GM12878 (cell line): ENCODE data around the gene FAM227B.

Source experiments
- CEBPB ChIP-seq, 2 experiments: fragments of 150-350 bp in 1 of 2; IDR thresholded peaks; 2 replicates each; pipeline ENCODE4 v1.6.1; 2012 to 2014; ENCODE audit warnings: low read depth in 2 of 2, low read length in 2 of 2, borderline replicate concordance in 1 of 2, inconsistent platforms in 1 of 2
- EP300 ChIP-seq, 2 experiments: fragments of 150-350 bp in 1 of 2; IDR thresholded peaks; 2 replicates each; pipeline ENCODE4 v1.6.1; 2011 to 2012; ENCODE audit warnings: low read depth in 2 of 2, low read length in 2 of 2, borderline replicate concordance in 1 of 2, improper control_type of control experiment in 1 of 2, inconsistent platforms in 1 of 2; ENCODE audit not compliant: control insufficient read depth in 1 of 2
- MAX ChIP-seq: IDR thresholded peaks from 2 replicates; pipeline ENCODE4 v1.6.1; 2012; ENCODE audit warnings: low read depth, low read length, improper control_type of control experiment
- NFIC ChIP-seq: IDR thresholded peaks from 2 replicates; pipeline ENCODE4 v1.6.1; 2012; ENCODE audit warnings: low read depth, mild to moderate bottlenecking, inconsistent platforms, low read length, moderate library complexity

- no peak for TF ChIP-seq NFIC
- no peak for TF ChIP-seq MAX
- no peak for TF ChIP-seq CEBPB (IDR thresholded peaks at IDR 0.05; ENCODE audit: borderline replicate concordance in 1 of 2, low read depth in 2 of 2, low read length in 2 of 2)
- no peak for TF ChIP-seq EP300 (IDR thresholded peaks at IDR 0.05; ENCODE audit: borderline replicate concordance in 1 of 2, control insufficient read depth in 1 of 2, low read depth in 2 of 2, low read length in 2 of 2)
Observed at GRCh38 chr15:49589030-49589429, 31.6 kb downstream of the FAM227B start.
